Measurements from ENCODE around the gene IGLL5. TPM values are rescaled to one million over a fixed set of nuclear protein-coding genes. Genes with fewer than 3 reads are reported as not detected.
A peak's percentile ranks its signal among the peaks of the same experiment; 100 is the strongest.

The IGLL5 gene
- total RNA-seq: 0.39 TPM
- polyA plus RNA-seq: 1 to 10 TPM in 1 of 4 donors, under 1 TPM in 1, not detected in 2; 0.27 to 1.4 TPM

DNA sequence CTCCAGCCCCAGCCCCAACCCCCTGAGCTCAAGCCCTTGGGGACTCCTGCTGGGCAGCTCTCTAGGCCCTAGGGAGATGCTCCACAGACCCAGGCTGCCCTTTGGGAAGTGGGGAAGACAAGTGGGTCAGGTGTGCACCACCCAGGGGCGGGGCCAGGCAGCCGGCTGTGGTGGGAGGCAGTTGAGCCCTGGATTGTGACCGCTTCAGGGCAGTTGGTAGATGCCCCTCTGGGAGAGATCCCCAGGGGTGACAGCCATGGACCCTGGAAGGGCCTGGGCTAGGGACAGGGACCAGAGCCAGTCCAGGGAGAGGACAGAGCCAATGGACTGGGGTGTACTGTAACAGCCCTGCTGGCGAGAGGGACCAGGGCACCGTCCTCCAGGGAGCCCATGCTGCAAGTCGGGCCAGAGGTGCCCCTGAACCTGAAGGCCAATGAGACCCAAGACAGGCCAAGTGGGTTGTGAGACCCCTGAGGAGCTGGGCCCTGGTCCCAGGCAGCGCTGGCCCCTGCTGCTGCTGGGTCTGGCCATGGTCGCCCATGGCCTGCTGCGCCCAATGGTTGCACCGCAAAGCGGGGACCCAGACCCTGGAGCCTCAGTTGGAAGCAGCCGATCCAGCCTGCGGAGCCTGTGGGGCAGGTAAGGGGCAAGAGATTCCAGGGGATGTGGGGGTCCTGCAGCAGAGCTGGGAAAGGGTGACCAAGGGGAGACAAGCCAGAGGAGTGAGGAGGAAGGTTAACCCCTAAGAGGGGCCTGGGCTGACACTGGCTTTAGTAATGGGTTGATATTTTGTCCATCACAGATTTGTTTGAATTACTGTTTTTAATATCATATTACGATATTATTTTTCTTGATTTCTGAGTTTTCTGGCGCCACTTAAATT lies at the start of gene IGLL5:
TSS of gene IGLL5 (plus strand) at position 196 of the 883 bp plus-strand sequence. CDS start at position 434, 238 bp downstream.
- H3K27ac Mint-ChIP-seq: no peak within 1 kb of the TSS

GRCh38 chr22:22838148-22838786 lies 49.3 kb upstream of the IGLL5 start:
- Mint-ChIP-seq H3K4me1 (peaks cover 0 to 25% (median 21%) of the 10 kb centered on the region in 4 donors), H3K4me3 (peak overlapping the region in 1 of 4 donors; percentile 23), H3K36me3 (no peaks in the 10 kb centered on the region), H3K27me3 (peaks cover 35% of the 10 kb centered on the region), H3K27ac (peak overlapping the region in 2 of 3 donors; percentile 71 to 79), H3K9me3 (peaks cover 0 to 5% (median 0%) of the 10 kb centered on the region in 7 donors)
- Histone ChIP-seq H3K9me3 (ENCODE audit: control insufficient read depth in 2 of 2, low read length in 2 of 2) (no peaks in the 10 kb centered on the region), H3K4me1 (ENCODE audit: control insufficient read depth, insufficient read depth, low read length, poor library complexity, severe bottlenecking) (peaks cover 11% of the 10 kb centered on the region), H3K27ac (ENCODE audit: insufficient read depth, low read length, poor library complexity, severe bottlenecking) (no peak overlapping the region), H3K4me3 (ENCODE audit: low read depth, low read length) (no peak overlapping the region), H3K36me3 (ENCODE audit: control insufficient read depth, insufficient read depth, low read length) (no peaks in the 10 kb centered on the region), H3K27me3 (ENCODE audit: control insufficient read depth, insufficient read depth, low read length) (no peaks in the 10 kb centered on the region)
- peak; percentile 24 to 46 for ATAC-seq (ENCODE audit: low read depth in 2 of 2)
- peak in 1 of 3 donors; percentile 22 for DNase-seq

More for the DNA sequence above, at the start of gene IGLL5:
- DNase-seq: no peak
- Histone ChIP-seq H3K4me1 (ENCODE audit: control insufficient read depth, insufficient read depth, low read length, poor library complexity, severe bottlenecking) (no peaks in the 10 kb centered on the region), H3K27ac (ENCODE audit: insufficient read depth, low read length, poor library complexity, severe bottlenecking) (no peak within 1 kb of the TSS), H3K27me3 (ENCODE audit: control insufficient read depth, insufficient read depth, low read length) (peaks cover 2% of the 10 kb centered on the region), H3K36me3 (ENCODE audit: control insufficient read depth, insufficient read depth, low read length) (no peaks in the 10 kb centered on the region), H3K9me3 (ENCODE audit: control insufficient read depth in 2 of 2, low read length in 2 of 2) (no peaks in the 10 kb centered on the region), H3K4me3 (ENCODE audit: low read depth, low read length) (no peak within 1 kb of the TSS)
- H3K9me3 Mint-ChIP-seq: peaks cover 0 to under 1% (median 0%) of the 10 kb centered on the region in 7 donors
- H3K4me3 Mint-ChIP-seq: no peak within 1 kb of the TSS
- H3K4me1 Mint-ChIP-seq: peaks cover 0 to 3% (median 1%) of the 10 kb centered on the region in 4 donors
- no peak for ATAC-seq (ENCODE audit: low read depth in 2 of 2)
- peaks cover 26% of the 10 kb centered on the region for H3K27me3 Mint-ChIP-seq
- H3K36me3 Mint-ChIP-seq: no peaks in the 10 kb centered on the region

DNA sequence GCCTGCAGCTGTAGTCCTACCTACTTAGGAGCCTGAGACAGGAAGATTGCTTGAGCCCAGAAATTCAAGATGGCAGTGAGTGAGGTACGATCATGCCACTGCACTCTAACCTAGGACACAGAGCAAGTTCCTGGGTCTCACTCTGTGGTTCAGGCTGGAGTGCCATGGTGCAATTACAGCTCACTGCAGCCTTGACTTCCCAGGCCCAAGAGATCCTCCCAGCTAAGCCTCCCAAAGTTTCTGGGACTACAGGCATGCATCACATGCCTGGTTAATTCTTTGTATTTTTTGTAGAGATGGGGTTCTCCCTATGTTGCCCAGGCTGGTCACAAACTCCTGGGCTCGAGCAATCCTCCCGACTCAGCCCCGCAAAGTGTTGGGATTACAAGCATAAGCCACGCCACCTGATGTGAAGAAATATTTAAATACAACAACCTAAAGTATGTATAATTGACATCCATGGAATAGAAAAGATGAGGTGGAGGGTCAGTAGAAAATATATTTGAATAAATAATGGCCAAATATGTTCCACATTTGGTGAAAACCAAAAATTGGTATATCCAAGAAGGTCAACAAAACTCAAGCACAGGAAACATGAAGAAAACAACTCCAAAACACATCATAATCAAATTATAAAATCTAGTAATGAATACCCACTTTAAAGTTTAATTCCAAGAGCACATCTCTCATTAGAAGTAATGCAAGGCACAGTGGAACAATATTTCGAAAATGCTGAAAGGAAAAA lies 47.9 kb upstream of the IGLL5 start:
- peaks cover 37% of the 10 kb centered on the region for H3K27me3 Mint-ChIP-seq
- H3K4me3 ChIP-seq (ENCODE audit: low read depth, low read length): no peak overlapping the region
- no peaks in the 10 kb centered on the region for H3K36me3 Mint-ChIP-seq
- ATAC-seq (ENCODE audit: low read depth in 2 of 2) (no peak), DNase-seq (no peak)
- H3K27me3 ChIP-seq (ENCODE audit: control insufficient read depth, insufficient read depth, low read length): no peaks in the 10 kb centered on the region
- H3K4me1 ChIP-seq (ENCODE audit: control insufficient read depth, insufficient read depth, low read length, poor library complexity, severe bottlenecking): peaks cover 11% of the 10 kb centered on the region
- peak overlapping the region in 1 of 4 donors; percentile 10 for H3K4me3 Mint-ChIP-seq
- no peak overlapping the region for H3K27ac Mint-ChIP-seq
- H3K4me1 Mint-ChIP-seq: peaks cover 6 to 34% (median 28%) of the 10 kb centered on the region in 4 donors
- no peak overlapping the region for H3K27ac ChIP-seq (ENCODE audit: insufficient read depth, low read length, poor library complexity, severe bottlenecking)
- no peaks in the 10 kb centered on the region for H3K9me3 ChIP-seq (ENCODE audit: control insufficient read depth in 2 of 2, low read length in 2 of 2)
- no peaks in the 10 kb centered on the region for H3K36me3 ChIP-seq (ENCODE audit: control insufficient read depth, insufficient read depth, low read length)
- H3K9me3 Mint-ChIP-seq: peaks cover 0 to 5% (median 0%) of the 10 kb centered on the region in 7 donors

GRCh38 chr22:22840780-22841179 lies 46.8 kb upstream of the IGLL5 start:
- Histone ChIP-seq H3K4me1 (ENCODE audit: control insufficient read depth, insufficient read depth, low read length, poor library complexity, severe bottlenecking) (peaks cover 13% of the 10 kb centered on the region), H3K27ac (ENCODE audit: insufficient read depth, low read length, poor library complexity, severe bottlenecking) (no peak overlapping the region), H3K4me3 (ENCODE audit: low read depth, low read length) (no peak overlapping the region), H3K27me3 (ENCODE audit: control insufficient read depth, insufficient read depth, low read length) (no peaks in the 10 kb centered on the region), H3K36me3 (ENCODE audit: control insufficient read depth, insufficient read depth, low read length) (no peaks in the 10 kb centered on the region), H3K9me3 (ENCODE audit: control insufficient read depth in 2 of 2, low read length in 2 of 2) (no peaks in the 10 kb centered on the region)
- Mint-ChIP-seq H3K4me3 (no peak overlapping the region), H3K9me3 (peaks cover 0 to 5% (median 0%) of the 10 kb centered on the region in 7 donors), H3K27me3 (peaks cover 39% of the 10 kb centered on the region), H3K36me3 (no peaks in the 10 kb centered on the region), H3K4me1 (peaks cover 6 to 42% (median 29%) of the 10 kb centered on the region in 4 donors), H3K27ac (no peak overlapping the region)
- ATAC-seq (ENCODE audit: low read depth in 2 of 2) (no peak), DNase-seq (no peak)

DNA sequence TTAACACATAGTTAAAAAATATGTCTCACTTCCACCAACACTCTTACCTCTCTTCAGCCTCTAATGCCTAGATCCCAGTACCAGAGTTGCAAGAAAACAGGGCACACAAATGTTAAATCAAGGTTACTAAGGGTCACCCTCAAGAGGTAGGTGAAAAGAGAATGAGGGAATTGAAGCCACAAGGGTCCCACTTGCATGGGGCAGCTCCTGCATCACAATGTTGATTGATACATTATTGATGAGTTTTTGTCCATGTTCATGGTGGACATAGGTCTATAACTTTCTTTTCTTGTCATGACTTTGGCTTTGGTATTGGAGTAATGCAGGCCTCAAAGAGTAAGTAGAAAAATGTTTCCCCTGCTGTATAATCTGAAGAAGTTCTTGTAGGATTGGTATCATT lies 46.0 kb upstream of the IGLL5 start:
- no peak overlapping the region for H3K27ac ChIP-seq (ENCODE audit: insufficient read depth, low read length, poor library complexity, severe bottlenecking)
- DNase-seq (no peak), ATAC-seq (ENCODE audit: low read depth in 2 of 2) (no peak)
- Mint-ChIP-seq H3K9me3 (peaks cover 0 to 5% (median 0%) of the 10 kb centered on the region in 7 donors), H3K4me1 (peaks cover 12 to 46% (median 28%) of the 10 kb centered on the region in 4 donors), H3K27ac (no peak overlapping the region), H3K27me3 (peaks cover 35% of the 10 kb centered on the region), H3K4me3 (no peak overlapping the region), H3K36me3 (no peaks in the 10 kb centered on the region)
- no peaks in the 10 kb centered on the region for H3K27me3 ChIP-seq (ENCODE audit: control insufficient read depth, insufficient read depth, low read length)
- H3K36me3 ChIP-seq (ENCODE audit: control insufficient read depth, insufficient read depth, low read length): no peaks in the 10 kb centered on the region
- H3K9me3 ChIP-seq (ENCODE audit: control insufficient read depth in 2 of 2, low read length in 2 of 2): no peaks in the 10 kb centered on the region
- H3K4me1 ChIP-seq (ENCODE audit: control insufficient read depth, insufficient read depth, low read length, poor library complexity, severe bottlenecking): peaks cover 13% of the 10 kb centered on the region
- H3K4me3 ChIP-seq (ENCODE audit: low read depth, low read length): no peak overlapping the region

GRCh38 chr22:22842085-22842484 lies 45.5 kb upstream of the IGLL5 start:
- Histone ChIP-seq H3K4me1 (ENCODE audit: control insufficient read depth, insufficient read depth, low read length, poor library complexity, severe bottlenecking) (peaks cover 13% of the 10 kb centered on the region), H3K36me3 (ENCODE audit: control insufficient read depth, insufficient read depth, low read length) (no peaks in the 10 kb centered on the region), H3K9me3 (ENCODE audit: control insufficient read depth in 2 of 2, low read length in 2 of 2) (no peaks in the 10 kb centered on the region), H3K4me3 (ENCODE audit: low read depth, low read length) (no peak overlapping the region), H3K27me3 (ENCODE audit: control insufficient read depth, insufficient read depth, low read length) (no peaks in the 10 kb centered on the region), H3K27ac (ENCODE audit: insufficient read depth, low read length, poor library complexity, severe bottlenecking) (no peak overlapping the region)
- no peak for DNase-seq
- no peaks in the 10 kb centered on the region for H3K36me3 Mint-ChIP-seq
- no peak overlapping the region for H3K4me3 Mint-ChIP-seq
- peaks cover 34% of the 10 kb centered on the region for H3K27me3 Mint-ChIP-seq
- H3K27ac Mint-ChIP-seq: no peak overlapping the region
- H3K4me1 Mint-ChIP-seq: peaks cover 17 to 46% (median 27%) of the 10 kb centered on the region in 4 donors
- peaks cover 0 to 5% (median 0%) of the 10 kb centered on the region in 7 donors for H3K9me3 Mint-ChIP-seq
- ATAC-seq (ENCODE audit: low read depth in 2 of 2): no peak

DNA sequence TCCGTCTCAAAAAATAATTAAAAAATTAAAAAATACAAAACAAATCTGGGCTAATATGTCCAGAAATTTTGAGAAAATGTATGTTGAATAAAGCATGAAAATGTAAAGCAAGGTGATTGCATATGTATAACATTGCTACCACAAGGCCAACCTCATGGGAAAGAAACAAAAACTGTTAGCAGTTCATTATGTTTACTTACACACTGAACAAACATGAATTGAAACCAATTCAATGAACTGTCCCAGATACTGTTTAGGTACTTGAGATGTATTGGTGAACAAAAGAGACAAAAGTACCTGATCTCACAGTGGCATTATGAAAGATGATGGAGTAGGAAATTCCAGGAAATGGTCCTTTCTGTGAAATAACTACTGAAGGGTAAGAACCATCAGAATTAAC lies 43.8 kb upstream of the IGLL5 start:
- H3K4me3 Mint-ChIP-seq: peak overlapping the region in 1 of 4 donors; percentile 2
- peaks cover 18 to 46% (median 26%) of the 10 kb centered on the region in 4 donors for H3K4me1 Mint-ChIP-seq
- no peak overlapping the region for H3K4me3 ChIP-seq (ENCODE audit: low read depth, low read length)
- peak overlapping the region in 1 of 3 donors; percentile 0 for H3K27ac Mint-ChIP-seq
- peaks cover 11% of the 10 kb centered on the region for H3K4me1 ChIP-seq (ENCODE audit: control insufficient read depth, insufficient read depth, low read length, poor library complexity, severe bottlenecking)
- H3K9me3 ChIP-seq (ENCODE audit: control insufficient read depth in 2 of 2, low read length in 2 of 2): no peaks in the 10 kb centered on the region
- no peaks in the 10 kb centered on the region for H3K36me3 ChIP-seq (ENCODE audit: control insufficient read depth, insufficient read depth, low read length)
- H3K27ac ChIP-seq (ENCODE audit: insufficient read depth, low read length, poor library complexity, severe bottlenecking): no peak overlapping the region
- DNase-seq (no peak), ATAC-seq (ENCODE audit: low read depth in 2 of 2) (no peak)
- H3K27me3 ChIP-seq (ENCODE audit: control insufficient read depth, insufficient read depth, low read length): peaks cover 3% of the 10 kb centered on the region
- H3K9me3 Mint-ChIP-seq: peaks cover 0 to 5% (median 0%) of the 10 kb centered on the region in 7 donors
- peaks cover 39% of the 10 kb centered on the region for H3K27me3 Mint-ChIP-seq
- no peaks in the 10 kb centered on the region for H3K36me3 Mint-ChIP-seq

Data from CD4-positive, CD25-positive, alpha-beta regulatory T cell (primary cell).